ENCODE data around the gene TMEM207. TPM values are rescaled to one million over a fixed set of nuclear protein-coding genes. Genes with fewer than 3 reads are reported as not detected.

TMEM207 gene
- total and polyA plus RNA-seq, 2 of the 8 experiments (the other 6 are each of a cell fraction or from before 2014, with no cell fraction given), result not detected

- H3K9ac ChIP-seq (replicated peaks in 1 of 4; ENCODE audit: extremely low read depth in 1 of 4, low read depth in 3 of 4, low read length in 3 of 4), result no peak overlapping the region
- H3K56ac ChIP-seq (replicated peaks; ENCODE audit: insufficient read length, low read depth, low read length), result no peak overlapping the region
- no peak overlapping the region for H2BK5ac ChIP-seq (ENCODE audit: low read depth, low read length)
- H3K27ac ChIP-seq (ENCODE audit: low read depth, low read length), result no peak overlapping the region
- H3K36me3 ChIP-seq (ENCODE audit: control insufficient read depth in 2 of 4, insufficient read depth in 4 of 4, low read length in 3 of 4), result no peaks in the 10 kb centered on the region
- H2BK20ac ChIP-seq (ENCODE audit: low read length), result no peak overlapping the region
- CTCF ChIA-PET (ENCODE audit: partially characterized antibody), result interaction anchor here (0.6 to 1.6 kb wide), 6 partner anchors 8 to 1259 kb away, joined by 3 to 4 read pairs (median 4); partner anchors contain the start of gene IL1RAP
- no peak overlapping the region for H4K8ac ChIP-seq (ENCODE audit: extremely low read depth, insufficient read depth, low read length)
- no peak overlapping the region for H2BK15ac ChIP-seq (ENCODE audit: low read length)
- no peak overlapping the region for H3K23ac ChIP-seq (ENCODE audit: insufficient read length)
- no peak overlapping the region for H3K14ac ChIP-seq (ENCODE audit: insufficient read length)
- H3K18ac ChIP-seq (ENCODE audit: extremely low read depth, low read length), result no peak overlapping the region
- no peaks in the 10 kb centered on the region for H3K9me3 ChIP-seq (ENCODE audit: insufficient read depth in 2 of 2, low read depth in 1 of 2, low read length in 1 of 2)
- no peak overlapping the region for H3K4me3 ChIP-seq (ENCODE audit: extremely low read depth in 1 of 4, insufficient read depth in 2 of 4, low read depth in 3 of 4, low read length in 4 of 4)
- FAIRE-seq (no peak), DNase-seq (ENCODE audit: low read depth in 1 of 2, low spot score in 2 of 2) (no peak)
- H3K27me3 ChIP-seq (replicated peaks in 1 of 4; ENCODE audit: control insufficient read depth in 3 of 4, extremely low read depth in 1 of 4, insufficient read depth in 3 of 4, low read length in 3 of 4), result no peaks in the 10 kb centered on the region
- H3K79me2 ChIP-seq (ENCODE audit: control insufficient read depth in 1 of 2, insufficient read depth in 2 of 2, low read length in 2 of 2), result no peaks in the 10 kb centered on the region
- no peak overlapping the region for H2BK12ac ChIP-seq (ENCODE audit: low read depth, low read length)
- POLR2A ChIA-PET (ENCODE audit: partially characterized antibody), result no interaction called here
- no peaks in the 10 kb centered on the region for H3K79me1 ChIP-seq (ENCODE audit: low read depth, low read length)
- no peak overlapping the region for H4K91ac ChIP-seq (replicated peaks; ENCODE audit: insufficient read length, low read length)
- no peaks in the 10 kb centered on the region for H3K4me1 ChIP-seq (replicated peaks in 1 of 4; ENCODE audit: control insufficient read depth in 3 of 4, insufficient read depth in 4 of 4, low read length in 3 of 4)
- no peak overlapping the region for H2BK120ac ChIP-seq (replicated peaks; ENCODE audit: low read depth, low read length)
- no peak overlapping the region for H2AFZ ChIP-seq (ENCODE audit: low read length)
- no peak overlapping the region for H2AK5ac ChIP-seq (ENCODE audit: low read depth, low read length)
- 79% methylated on average over 2 of the region's 2 CpGs; no CpG with 5 or more reads in 1 of the 2 experiments for WGBS, 2 experiments (ENCODE audit: extremely low coverage in 1 of 2, insufficient coverage in 1 of 2, insufficient read length in 1 of 2, insufficient replicate concordance in 2 of 2, low coverage in 1 of 2, low lambda C conversion rate in 2 of 2, missing lambda C conversion rate in 1 of 2)
- H3K4ac ChIP-seq (replicated peaks; ENCODE audit: insufficient read length, low read depth, low read length), result no peak overlapping the region
- no peak overlapping the region for H4K5ac ChIP-seq (ENCODE audit: insufficient read length, low read depth, low read length)
- no peaks in the 10 kb centered on the region for H4K20me1 ChIP-seq (replicated peaks in 1 of 2; ENCODE audit: control insufficient read depth in 1 of 2, insufficient read depth in 2 of 2, low read length in 2 of 2)
- H3K4me2 ChIP-seq (ENCODE audit: insufficient read depth in 1 of 2, low read depth in 2 of 2, low read length in 2 of 2), result no peak overlapping the region
- no peaks in the 10 kb centered on the region; the same call in 1 of the 2 replicates for H3K23me2 ChIP-seq (ENCODE audit: low read depth, low read length)
- no peak for TF ChIP-seq BACH1 (IDR thresholded peaks at IDR 0.05; ENCODE audit: low read length)
- TF ChIP-seq ATF2 (IDR thresholded peaks at IDR 0.05; ENCODE audit: low read length), result no peak
- TF ChIP-seq E2F6 (IDR thresholded peaks at IDR 0.05), result no peak
- TF ChIP-seq RNF2 (IDR thresholded peaks at IDR 0.05; ENCODE audit: borderline replicate concordance, low read depth, low read length, missing control alignments, poor library complexity, severe bottlenecking), result no peak
- no peak for TF ChIP-seq CTBP2 (IDR thresholded peaks at IDR 0.05; ENCODE audit: borderline replicate concordance, insufficient read depth, insufficient read length, low read length)
- no peak for TF ChIP-seq KDM5A (IDR thresholded peaks at IDR 0.05; ENCODE audit: low read length)
- no peak for TF ChIP-seq TAF1 (IDR thresholded peaks at IDR 0.05; ENCODE audit: low read depth, low read length)
- TF ChIP-seq SP4 (IDR thresholded peaks at IDR 0.05; ENCODE audit: low read length), result no peak
- TF ChIP-seq CREB1 (IDR thresholded peaks at IDR 0.05), result no peak
- no peak for TF ChIP-seq EP300 (IDR thresholded peaks at IDR 0.05; ENCODE audit: borderline replicate concordance in 1 of 2, low read depth in 2 of 2, low read length in 2 of 2)
- TF ChIP-seq YY1 (IDR thresholded peaks at IDR 0.05; ENCODE audit: low read depth, low read length), result no peak
- no peak for TF ChIP-seq POU5F1 (IDR thresholded peaks at IDR 0.05; ENCODE audit: low read depth, low read length)
These were observed 48.6 kb upstream of the TMEM207 start for GRCh38 chr3:190498293-190498692.

Measured in H1 (cell line).